ENCODE data around the gene SLC22A3. TPM values are rescaled to one million over a fixed set of nuclear protein-coding genes. Genes with fewer than 3 reads are reported as not detected.

The SLC22A3 gene
- total RNA-seq, 1 experiment from 2014 or later, result 4.1 TPM

DNA sequence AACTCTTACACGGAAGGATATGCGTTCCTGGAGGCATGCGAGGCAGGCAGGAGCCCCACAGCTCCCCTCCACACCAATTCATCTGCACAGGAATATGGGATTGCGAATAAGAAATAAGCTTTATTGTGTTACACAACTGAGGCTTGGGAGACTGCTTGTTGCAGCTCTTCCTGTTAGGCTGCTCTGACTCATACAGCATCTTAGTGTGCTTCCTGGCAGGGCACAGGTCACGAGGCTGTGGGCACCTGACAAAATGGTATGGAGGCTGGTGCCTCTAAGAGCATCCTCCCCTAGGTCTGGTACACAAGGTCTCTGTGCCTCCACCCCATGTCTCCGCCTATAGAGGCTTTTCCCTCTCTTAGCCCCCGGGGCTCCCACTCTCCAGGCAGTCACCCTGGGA, 6.8 kb downstream of the SLC22A3 start (continued):
- TF ChIP-seq, protein P1, sequence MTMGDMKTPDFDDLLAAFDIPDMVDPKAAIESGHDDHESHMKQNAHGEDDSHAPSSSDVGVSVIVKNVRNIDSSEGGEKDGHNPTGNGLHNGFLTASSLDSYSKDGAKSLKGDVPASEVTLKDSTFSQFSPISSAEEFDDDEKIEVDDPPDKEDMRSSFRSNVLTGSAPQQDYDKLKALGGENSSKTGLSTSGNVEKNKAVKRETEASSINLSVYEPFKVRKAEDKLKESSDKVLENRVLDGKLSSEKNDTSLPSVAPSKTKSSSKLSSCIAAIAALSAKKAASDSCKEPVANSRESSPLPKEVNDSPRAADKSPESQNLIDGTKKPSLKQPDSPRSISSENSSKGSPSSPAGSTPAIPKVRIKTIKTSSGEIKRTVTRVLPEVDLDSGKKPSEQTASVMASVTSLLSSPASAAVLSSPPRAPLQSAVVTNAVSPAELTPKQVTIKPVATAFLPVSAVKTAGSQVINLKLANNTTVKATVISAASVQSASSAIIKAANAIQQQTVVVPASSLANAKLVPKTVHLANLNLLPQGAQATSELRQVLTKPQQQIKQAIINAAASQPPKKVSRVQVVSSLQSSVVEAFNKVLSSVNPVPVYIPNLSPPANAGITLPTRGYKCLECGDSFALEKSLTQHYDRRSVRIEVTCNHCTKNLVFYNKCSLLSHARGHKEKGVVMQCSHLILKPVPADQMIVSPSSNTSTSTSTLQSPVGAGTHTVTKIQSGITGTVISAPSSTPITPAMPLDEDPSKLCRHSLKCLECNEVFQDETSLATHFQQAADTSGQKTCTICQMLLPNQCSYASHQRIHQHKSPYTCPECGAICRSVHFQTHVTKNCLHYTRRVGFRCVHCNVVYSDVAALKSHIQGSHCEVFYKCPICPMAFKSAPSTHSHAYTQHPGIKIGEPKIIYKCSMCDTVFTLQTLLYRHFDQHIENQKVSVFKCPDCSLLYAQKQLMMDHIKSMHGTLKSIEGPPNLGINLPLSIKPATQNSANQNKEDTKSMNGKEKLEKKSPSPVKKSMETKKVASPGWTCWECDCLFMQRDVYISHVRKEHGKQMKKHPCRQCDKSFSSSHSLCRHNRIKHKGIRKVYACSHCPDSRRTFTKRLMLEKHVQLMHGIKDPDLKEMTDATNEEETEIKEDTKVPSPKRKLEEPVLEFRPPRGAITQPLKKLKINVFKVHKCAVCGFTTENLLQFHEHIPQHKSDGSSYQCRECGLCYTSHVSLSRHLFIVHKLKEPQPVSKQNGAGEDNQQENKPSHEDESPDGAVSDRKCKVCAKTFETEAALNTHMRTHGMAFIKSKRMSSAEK (CRISPR knock-in tag; IDR thresholded peaks at IDR 0.05; ENCODE audit: borderline replicate concordance), result no peak
- TF ChIP-seq CREM (CRISPR knock-in tag; IDR thresholded peaks at IDR 0.05) (no peak), CREB1 (CRISPR knock-in tag; IDR thresholded peaks at IDR 0.05) (no peak), TEAD1 (CRISPR knock-in tag; IDR thresholded peaks at IDR 0.05) (no peak)

DNA sequence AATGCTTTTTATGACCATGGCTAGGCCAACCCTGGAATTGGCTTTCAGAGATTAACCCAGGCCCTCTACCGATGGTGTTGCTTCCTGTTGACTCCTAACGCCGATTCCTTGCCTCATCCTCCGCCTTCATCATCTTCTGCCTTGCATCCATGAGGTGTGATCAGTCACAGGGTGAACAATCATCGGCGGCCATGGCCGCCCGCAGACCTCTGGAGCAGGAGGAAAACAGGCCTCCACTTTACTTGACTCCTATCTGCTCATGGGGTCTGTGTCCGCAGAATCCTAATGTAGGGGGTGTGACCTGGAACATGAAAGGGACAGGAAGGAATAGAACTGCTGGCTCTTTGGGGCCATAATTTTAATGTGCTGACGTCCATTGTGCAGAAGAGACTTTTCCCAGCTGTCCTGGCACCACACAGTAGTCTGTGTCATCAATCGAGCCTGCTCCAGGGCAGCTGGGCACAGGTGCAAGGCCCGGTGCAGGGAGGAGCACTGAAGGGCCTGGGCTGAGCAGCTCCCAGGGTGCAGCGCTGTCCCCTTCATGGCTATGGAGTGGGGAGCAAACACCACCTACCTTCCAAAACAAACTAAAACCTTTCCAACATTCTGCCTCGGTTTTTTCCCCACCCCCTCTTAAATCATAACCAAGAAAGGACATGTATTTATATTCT, 8.0 kb downstream of the SLC22A3 start:
- Mint-ChIP-seq H3K27me3 (ENCODE audit: low read depth) (no peaks in the 10 kb centered on the region), H3K4me1 (peaks cover 7% of the 10 kb centered on the region; the same call in 1 of the 2 replicates), H3K4me3 (no peak overlapping the region), H3K36me3 (no peaks in the 10 kb centered on the region), H3K9me3 (no peaks in the 10 kb centered on the region), H3K27ac (no peak overlapping the region)
- no peak for ATAC-seq
- TF ChIP-seq, protein P2, sequence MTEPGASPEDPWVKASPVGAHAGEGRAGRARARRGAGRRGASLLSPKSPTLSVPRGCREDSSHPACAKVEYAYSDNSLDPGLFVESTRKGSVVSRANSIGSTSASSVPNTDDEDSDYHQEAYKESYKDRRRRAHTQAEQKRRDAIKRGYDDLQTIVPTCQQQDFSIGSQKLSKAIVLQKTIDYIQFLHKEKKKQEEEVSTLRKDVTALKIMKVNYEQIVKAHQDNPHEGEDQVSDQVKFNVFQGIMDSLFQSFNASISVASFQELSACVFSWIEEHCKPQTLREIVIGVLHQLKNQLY (CRISPR knock-in tag; IDR thresholded peaks at IDR 0.05), result no peak
- TF ChIP-seq JUN (CRISPR knock-in tag; IDR thresholded peaks at IDR 0.05), result no peak
- TF ChIP-seq, protein P3, sequence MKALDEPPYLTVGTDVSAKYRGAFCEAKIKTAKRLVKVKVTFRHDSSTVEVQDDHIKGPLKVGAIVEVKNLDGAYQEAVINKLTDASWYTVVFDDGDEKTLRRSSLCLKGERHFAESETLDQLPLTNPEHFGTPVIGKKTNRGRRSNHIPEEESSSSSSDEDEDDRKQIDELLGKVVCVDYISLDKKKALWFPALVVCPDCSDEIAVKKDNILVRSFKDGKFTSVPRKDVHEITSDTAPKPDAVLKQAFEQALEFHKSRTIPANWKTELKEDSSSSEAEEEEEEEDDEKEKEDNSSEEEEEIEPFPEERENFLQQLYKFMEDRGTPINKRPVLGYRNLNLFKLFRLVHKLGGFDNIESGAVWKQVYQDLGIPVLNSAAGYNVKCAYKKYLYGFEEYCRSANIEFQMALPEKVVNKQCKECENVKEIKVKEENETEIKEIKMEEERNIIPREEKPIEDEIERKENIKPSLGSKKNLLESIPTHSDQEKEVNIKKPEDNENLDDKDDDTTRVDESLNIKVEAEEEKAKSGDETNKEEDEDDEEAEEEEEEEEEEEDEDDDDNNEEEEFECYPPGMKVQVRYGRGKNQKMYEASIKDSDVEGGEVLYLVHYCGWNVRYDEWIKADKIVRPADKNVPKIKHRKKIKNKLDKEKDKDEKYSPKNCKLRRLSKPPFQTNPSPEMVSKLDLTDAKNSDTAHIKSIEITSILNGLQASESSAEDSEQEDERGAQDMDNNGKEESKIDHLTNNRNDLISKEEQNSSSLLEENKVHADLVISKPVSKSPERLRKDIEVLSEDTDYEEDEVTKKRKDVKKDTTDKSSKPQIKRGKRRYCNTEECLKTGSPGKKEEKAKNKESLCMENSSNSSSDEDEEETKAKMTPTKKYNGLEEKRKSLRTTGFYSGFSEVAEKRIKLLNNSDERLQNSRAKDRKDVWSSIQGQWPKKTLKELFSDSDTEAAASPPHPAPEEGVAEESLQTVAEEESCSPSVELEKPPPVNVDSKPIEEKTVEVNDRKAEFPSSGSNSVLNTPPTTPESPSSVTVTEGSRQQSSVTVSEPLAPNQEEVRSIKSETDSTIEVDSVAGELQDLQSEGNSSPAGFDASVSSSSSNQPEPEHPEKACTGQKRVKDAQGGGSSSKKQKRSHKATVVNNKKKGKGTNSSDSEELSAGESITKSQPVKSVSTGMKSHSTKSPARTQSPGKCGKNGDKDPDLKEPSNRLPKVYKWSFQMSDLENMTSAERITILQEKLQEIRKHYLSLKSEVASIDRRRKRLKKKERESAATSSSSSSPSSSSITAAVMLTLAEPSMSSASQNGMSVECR (CRISPR knock-in tag; IDR thresholded peaks at IDR 0.05; ENCODE audit: borderline replicate concordance), result no peak
- no peak for TF ChIP-seq ESRRA (CRISPR knock-in tag; IDR thresholded peaks at IDR 0.05; ENCODE audit: borderline replicate concordance)
- no peak for TF ChIP-seq ZNF219 (CRISPR knock-in tag; IDR thresholded peaks at IDR 0.05; ENCODE audit: borderline replicate concordance)
- TF ChIP-seq, protein P4, sequence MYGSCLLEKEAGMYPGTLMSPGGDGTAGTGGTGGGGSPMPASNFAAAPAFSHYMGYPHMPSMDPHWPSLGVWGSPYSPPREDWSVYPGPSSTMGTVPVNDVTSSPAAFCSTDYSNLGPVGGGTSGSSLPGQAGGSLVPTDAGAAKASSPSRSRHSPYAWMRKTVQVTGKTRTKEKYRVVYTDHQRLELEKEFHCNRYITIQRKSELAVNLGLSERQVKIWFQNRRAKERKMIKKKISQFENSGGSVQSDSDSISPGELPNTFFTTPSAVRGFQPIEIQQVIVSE (CRISPR knock-in tag; IDR thresholded peaks at IDR 0.05; ENCODE audit: borderline replicate concordance), result no peak
- no peak for TF ChIP-seq GABPB1 (CRISPR knock-in tag; IDR thresholded peaks at IDR 0.05)
- TF ChIP-seq MYBL2 (CRISPR knock-in tag; IDR thresholded peaks at IDR 0.05), result no peak
- no peak for TF ChIP-seq GTF2I (CRISPR knock-in tag; conservative IDR thresholded peaks at IDR 0.05)
- TF ChIP-seq, protein P5, sequence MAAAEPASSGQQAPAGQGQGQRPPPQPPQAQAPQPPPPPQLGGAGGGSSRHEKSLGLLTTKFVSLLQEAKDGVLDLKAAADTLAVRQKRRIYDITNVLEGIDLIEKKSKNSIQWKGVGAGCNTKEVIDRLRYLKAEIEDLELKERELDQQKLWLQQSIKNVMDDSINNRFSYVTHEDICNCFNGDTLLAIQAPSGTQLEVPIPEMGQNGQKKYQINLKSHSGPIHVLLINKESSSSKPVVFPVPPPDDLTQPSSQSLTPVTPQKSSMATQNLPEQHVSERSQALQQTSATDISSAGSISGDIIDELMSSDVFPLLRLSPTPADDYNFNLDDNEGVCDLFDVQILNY (CRISPR knock-in tag; IDR thresholded peaks at IDR 0.05), result no peak
- no peak for TF ChIP-seq ZNF317 (CRISPR knock-in tag; IDR thresholded peaks at IDR 0.05; ENCODE audit: borderline replicate concordance, low read depth)
- TF ChIP-seq, protein P6, sequence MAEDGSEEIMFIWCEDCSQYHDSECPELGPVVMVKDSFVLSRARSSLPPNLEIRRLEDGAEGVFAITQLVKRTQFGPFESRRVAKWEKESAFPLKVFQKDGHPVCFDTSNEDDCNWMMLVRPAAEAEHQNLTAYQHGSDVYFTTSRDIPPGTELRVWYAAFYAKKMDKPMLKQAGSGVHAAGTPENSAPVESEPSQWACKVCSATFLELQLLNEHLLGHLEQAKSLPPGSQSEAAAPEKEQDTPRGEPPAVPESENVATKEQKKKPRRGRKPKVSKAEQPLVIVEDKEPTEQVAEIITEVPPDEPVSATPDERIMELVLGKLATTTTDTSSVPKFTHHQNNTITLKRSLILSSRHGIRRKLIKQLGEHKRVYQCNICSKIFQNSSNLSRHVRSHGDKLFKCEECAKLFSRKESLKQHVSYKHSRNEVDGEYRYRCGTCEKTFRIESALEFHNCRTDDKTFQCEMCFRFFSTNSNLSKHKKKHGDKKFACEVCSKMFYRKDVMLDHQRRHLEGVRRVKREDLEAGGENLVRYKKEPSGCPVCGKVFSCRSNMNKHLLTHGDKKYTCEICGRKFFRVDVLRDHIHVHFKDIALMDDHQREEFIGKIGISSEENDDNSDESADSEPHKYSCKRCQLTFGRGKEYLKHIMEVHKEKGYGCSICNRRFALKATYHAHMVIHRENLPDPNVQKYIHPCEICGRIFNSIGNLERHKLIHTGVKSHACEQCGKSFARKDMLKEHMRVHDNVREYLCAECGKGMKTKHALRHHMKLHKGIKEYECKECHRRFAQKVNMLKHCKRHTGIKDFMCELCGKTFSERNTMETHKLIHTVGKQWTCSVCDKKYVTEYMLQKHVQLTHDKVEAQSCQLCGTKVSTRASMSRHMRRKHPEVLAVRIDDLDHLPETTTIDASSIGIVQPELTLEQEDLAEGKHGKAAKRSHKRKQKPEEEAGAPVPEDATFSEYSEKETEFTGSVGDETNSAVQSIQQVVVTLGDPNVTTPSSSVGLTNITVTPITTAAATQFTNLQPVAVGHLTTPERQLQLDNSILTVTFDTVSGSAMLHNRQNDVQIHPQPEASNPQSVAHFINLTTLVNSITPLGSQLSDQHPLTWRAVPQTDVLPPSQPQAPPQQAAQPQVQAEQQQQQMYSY (CRISPR knock-in tag; IDR thresholded peaks at IDR 0.05), result no peak
- TF ChIP-seq, protein P7, sequence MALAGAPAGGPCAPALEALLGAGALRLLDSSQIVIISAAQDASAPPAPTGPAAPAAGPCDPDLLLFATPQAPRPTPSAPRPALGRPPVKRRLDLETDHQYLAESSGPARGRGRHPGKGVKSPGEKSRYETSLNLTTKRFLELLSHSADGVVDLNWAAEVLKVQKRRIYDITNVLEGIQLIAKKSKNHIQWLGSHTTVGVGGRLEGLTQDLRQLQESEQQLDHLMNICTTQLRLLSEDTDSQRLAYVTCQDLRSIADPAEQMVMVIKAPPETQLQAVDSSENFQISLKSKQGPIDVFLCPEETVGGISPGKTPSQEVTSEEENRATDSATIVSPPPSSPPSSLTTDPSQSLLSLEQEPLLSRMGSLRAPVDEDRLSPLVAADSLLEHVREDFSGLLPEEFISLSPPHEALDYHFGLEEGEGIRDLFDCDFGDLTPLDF (CRISPR knock-in tag; IDR thresholded peaks at IDR 0.05), result no peak
- no peak for TF ChIP-seq MXD4 (CRISPR knock-in tag; IDR thresholded peaks at IDR 0.05; ENCODE audit: borderline replicate concordance)
- ChIA-PET CTCF (no interaction called here), POLR2A (no interaction called here)
- no peak for DNase-seq (ENCODE audit: low spot score)

All from WTC11 (cell line).